HG03175 (cell line): ENCODE results near the gene ENSA.
"Not testable (repeated sequence)": the region's sequence is repeated elsewhere in the genome, so short reads cannot be mapped to it uniquely, and the experiment has no call there.

Experiments
- ATAC-seq: cut with Tn5 transposase; IDR thresholded peaks from one replicate; pipeline ENCODE4 v1.9.1; 2021; ENCODE audit warnings: mild to moderate bottlenecking, moderate library complexity; ENCODE audit not compliant: unreplicated experiment

The ENSA gene

GRCh38 chr1:150622303-150622975 is 7.0 kb downstream of the ENSA start:
- no peak for ATAC-seq

- no peak for ATAC-seq
These were observed 7.7 kb downstream of the ENSA start for GRCh38 chr1:150621497-150622302.

- no peak for ATAC-seq
These were observed 8.5 kb downstream of the ENSA start for GRCh38 chr1:150620919-150621318.

GRCh38 chr1:150619576-150620509 is 9.6 kb downstream of the ENSA start:
- ATAC-seq: no peak

- ATAC-seq: no peak
These were observed 13.8 kb downstream of the ENSA start for GRCh38 chr1:150615346-150616201.

- no peak for ATAC-seq
These were observed 16.1 kb downstream of the ENSA start for GRCh38 chr1:150613061-150613920.

- ATAC-seq: no peak
These were observed 17.4 kb downstream of the ENSA start for GRCh38 chr1:150612014-150612345.

- ATAC-seq: no peak
These were observed 18.8 kb downstream of the ENSA start for GRCh38 chr1:150610576-150610975.

- ATAC-seq: no peak
These were observed 19.7 kb downstream of the ENSA start for GRCh38 chr1:150609732-150610131.

GRCh38 chr1:150606463-150607142 is 22.8 kb downstream of the ENSA start:
- ATAC-seq: no peak

- not testable (repeated sequence) for ATAC-seq
These were observed 24.0 kb downstream of the ENSA start for GRCh38 chr1:150605451-150605731.

- no peak for ATAC-seq
These were observed 25.2 kb downstream of the ENSA start for GRCh38 chr1:150604226-150604588.

GRCh38 chr1:150603711-150604110 is 25.7 kb downstream of the ENSA start:
- no peak for ATAC-seq

GRCh38 chr1:150602372-150602771 is 27.0 kb downstream of the ENSA start:
- ATAC-seq: not testable (repeated sequence)

GRCh38 chr1:150601540-150601939 is 27.9 kb downstream of the ENSA start:
- no peak for ATAC-seq

GRCh38 chr1:150598346-150598745 is 31.1 kb downstream of the ENSA start:
- ATAC-seq: not testable (repeated sequence)

- no peak for ATAC-seq
These were observed 32.4 kb downstream of the ENSA start for GRCh38 chr1:150596976-150597375.

GRCh38 chr1:150596095-150596892 is 33.1 kb downstream of the ENSA start:
- ATAC-seq: no peak
